Colon (tissue), 2 donors: ENCODE measurements around the gene EXD2.
"Not testable (repeated sequence)": the region's sequence is repeated elsewhere in the genome, so short reads cannot be mapped to it uniquely, and the experiment has no call there.

Source experiments
- FAIRE-seq: peaks from 2 replicates; lab custom pipeline; 2012; peaks lifted over from hg19 to GRCh38; lab: Jason Lieb, UNC
- donor health status: control.
- donor health status: control.

The EXD2 gene

DNA sequence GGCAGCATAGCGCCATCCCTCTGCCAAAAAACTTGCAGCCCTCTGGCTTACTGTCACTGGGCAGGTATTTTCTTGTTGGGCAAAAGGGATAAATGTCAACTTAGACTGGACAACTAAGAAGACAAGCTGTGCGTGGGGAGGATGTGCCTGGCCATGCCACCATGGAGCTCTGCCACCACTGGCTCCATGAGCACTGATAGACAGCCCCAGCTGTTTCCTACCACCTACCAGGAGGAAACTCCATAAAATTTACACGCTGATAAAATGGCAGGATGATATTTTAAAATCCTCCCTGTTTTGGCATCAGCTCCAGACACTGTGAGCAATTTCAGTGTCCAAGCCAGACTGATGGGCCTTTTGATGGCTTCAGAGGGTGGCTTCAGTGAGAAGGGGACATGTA lies 61.6 kb downstream of the EXD2 start:
- FAIRE-seq = no peak

DNA sequence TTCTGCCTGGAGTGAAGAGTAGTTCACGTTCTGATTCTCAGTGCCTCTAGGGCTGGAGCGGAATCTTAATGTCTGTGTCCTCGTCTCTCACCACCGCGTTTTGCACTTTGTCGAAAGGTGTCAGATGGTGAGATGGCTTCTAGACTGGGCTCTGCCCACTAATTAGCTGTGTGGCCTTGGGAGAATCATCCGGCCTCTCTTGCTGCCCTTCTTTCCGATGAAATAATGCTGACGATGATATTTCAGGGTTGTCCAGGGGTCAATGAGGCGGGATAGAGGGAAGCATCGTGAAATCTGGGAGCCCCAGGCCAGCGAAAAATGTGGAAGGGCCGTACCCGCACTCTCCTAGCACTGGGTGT lies 67.8 kb downstream of the EXD2 start:
- no peak for FAIRE-seq

DNA sequence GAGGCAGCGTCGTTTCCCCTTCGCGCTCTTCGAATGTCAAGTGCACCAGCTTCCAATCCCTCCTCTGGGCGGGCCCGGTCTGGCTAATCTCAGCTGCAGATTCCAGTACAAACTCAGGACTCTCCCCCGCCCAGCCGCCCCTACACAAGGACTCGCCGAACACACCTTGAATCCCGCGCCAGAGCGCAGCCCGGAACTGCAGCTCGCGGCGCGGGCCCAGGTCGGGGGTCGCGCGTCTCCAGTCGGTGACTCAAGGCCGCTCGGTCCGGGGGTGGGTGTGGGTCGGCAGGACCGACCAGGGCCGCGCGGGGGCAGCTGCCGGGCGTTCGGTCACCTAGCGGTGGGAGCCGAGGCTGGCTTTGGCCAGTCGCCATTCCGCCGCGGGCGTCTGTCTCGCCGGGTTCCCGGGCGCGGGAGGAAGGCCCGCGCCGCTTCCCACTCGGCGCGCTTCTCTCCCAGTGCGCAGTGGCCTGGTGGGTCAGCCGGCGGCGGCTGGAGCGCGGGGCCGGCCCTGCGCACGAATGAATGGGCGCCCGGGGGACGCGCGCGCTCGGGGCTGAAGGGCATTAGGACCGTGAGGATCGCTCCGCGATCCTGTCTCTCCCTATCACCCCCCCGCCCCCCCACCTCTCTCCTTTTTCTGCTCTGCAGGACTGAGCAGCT lies 68.4 kb downstream of the EXD2 start, which contains the start of gene GALNT16:
GALNT16 (plus strand) TSS at position 632 of the 663 bp plus-strand sequence. CDS start 133 bp downstream, outside the sequence.
- no peak for FAIRE-seq

DNA sequence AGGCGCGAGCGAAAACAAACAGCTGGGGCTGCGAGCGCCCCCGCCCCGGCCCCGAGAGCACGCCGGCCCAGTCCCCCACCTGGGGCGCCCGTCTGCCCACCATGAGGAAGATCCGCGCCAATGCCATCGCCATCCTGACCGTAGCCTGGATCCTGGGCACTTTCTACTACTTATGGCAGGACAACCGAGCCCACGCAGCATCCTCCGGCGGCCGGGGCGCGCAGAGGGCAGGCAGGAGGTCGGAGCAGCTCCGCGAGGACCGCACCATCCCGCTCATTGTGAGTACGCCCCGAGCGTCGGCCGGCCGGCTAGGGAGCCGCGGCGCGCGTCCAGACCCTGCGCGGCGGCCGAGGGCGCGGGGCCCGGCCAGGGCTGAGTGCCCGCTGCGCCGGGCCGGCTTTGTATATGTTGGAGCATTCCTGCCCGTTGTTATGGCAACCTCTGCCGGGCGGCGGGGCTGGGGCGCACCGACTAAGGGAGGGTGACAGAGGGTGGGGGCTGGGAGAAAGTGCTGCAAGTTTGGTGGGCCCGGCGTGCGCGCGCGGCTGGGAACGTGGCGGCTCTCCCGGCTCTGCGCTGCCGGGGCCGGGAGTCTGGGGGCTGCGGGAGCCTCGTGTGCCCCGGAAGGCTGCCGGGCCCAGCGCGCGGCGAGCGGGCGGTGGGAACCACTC lies 69.0 kb downstream of the EXD2 start:
- no peak for FAIRE-seq

DNA sequence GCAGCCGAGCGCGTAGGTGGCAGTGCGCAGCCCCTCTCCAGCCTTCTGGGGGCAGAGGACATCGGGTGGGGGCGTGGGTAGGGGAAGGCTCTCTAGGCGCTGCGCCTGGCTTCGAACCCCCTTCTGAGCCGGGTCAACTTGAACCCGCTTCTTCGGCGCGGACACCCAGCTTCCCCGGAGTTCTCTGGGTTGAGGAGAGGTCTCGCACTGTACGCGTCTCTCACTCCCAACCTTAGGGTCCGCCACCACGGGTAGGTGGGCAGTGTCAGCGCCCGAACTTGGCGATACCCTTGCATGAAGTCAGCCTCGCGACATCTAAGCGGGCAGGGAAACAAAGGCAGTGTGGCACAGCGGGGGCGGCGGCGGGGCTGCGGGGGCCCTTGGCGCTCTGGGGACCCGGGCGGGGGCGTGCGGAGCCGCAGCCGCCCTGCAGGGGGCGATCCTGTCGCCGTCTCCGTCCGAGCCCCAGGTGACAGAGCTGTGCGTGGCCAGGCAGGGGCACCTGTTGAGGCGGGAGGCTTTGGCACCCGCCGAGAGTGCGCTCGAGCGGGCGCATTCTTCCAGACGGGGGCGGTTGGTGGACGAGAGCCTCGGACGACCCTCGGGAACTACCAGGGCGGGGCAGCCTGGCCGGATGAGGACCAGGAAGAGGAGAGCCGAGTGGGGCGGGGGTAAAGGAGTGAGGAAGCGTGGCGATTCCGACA lies 69.7 kb downstream of the EXD2 start:
- FAIRE-seq = no peak

DNA sequence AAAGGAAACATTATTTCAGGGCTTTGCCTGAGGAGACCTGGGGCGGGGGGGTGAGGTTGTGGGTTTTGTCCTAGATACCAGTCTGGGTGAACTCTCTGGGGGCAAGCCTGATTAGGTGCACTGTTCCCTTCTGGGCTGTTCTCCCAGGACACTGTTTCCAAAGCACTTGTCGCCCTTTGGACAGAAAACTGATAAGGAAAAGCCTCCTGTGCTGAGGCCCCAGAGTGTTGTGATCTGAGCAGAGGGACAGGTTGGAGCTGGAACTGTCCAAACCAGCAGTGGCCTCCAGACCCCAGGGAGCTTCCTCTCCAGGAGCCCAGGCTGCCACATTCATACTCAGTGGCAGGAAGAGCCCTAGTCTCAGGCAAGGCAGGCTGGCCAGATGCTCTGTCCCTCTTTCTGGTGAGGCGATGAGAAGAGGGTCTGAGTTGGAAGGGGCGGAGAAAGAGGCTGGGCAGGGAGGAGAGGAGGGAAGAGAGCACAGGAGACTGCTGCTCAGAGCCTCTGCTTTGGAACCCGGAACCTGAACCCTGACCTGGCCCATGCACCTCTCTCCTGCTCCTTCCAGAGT lies 70.5 kb downstream of the EXD2 start:
- FAIRE-seq = no peak

DNA sequence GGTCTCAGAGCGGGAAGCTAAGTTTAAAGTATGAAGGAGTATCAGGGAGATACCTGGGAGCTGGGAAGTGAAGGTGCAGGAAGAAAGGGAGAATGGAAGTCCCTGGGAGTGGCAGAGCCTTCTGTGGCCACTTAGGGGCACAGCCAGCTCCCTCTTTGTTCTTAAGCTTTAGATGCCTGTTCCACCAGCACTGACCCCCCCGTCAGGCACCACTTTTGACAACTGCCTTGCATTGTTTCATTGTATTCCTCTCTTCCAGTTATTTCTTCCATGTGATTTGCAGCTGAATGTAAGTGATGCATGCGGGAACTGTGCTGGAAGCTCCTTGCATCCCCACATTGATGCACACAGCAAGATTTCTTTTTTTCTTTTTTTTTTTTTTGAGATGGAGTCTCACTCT lies 71.2 kb downstream of the EXD2 start:
- no peak for FAIRE-seq

DNA sequence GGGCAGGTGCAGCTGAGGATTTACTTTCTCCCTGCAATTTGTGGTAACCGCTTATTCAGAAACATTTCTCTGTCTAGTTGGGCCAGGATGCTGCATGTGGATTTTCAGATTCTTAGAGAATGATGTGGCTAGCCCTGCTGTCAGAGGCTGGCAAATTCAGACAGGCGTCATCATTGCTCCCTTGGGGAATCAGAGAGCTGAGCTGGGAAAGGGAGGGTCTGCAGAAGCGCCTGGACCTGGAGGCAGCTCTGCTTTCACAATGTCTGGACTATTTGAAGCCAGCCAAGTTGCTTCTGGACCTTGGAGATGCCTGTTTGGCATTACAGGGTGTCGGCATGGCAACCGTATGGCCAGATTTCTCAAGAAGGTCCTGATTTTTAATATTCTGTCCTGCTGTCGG lies 72.1 kb downstream of the EXD2 start:
- no peak for FAIRE-seq

DNA sequence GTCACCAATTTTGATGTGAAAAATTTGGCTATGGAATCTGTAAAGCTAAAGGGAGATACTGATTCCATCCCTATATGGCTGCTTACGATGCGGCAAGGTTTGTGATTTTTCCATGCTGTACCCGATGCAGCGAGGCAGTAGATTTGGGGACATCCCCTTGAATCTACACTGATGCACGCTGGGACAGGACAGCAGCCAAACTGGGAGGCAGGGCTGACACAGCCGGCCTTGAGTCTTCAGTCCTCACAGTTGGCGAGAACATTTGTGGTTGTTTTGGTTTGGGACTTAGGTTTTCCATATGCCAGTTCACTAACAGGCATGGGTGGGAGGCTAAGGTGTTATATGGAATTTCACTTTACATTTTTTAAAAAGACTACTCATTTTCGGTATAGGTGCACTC lies 72.5 kb downstream of the EXD2 start:
- FAIRE-seq = no peak

DNA sequence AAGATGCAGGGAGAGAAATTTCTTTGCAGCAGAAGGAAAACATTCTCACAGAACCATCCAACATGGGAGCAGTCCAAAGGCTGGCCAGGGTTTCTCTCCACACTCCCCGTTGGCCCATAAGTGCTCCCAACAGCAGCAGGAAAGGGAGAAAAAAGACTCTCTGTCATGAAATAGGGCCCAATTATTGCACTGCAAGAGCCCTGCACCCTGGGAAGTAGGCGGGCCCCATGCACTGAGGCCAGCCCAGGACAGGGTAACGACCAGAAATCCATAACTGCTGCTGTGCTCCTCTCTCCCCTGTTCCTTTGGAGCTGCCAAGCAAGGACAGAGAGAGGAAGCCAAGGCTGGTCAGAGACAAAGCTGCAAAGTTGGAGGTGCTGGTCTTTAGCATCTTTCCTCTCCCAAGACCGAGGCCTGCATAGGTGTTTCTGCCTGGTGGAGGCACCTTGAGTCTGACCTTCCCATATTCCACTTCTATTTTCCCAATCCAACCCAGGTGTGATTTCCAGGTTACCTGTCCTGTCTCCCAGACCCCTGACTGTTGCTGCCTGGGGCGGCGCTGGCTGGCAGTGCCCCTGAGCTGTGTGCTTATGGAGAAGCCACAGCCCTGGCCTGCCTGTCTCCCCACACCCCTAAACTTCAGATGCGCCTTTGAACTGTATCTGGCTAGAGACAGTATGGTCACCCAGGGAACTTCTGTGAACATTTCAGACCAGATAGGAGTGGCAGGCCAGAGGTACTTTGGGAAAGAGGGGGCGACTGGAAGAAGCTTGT lies 75.5 kb downstream of the EXD2 start:
- FAIRE-seq = no peak

DNA sequence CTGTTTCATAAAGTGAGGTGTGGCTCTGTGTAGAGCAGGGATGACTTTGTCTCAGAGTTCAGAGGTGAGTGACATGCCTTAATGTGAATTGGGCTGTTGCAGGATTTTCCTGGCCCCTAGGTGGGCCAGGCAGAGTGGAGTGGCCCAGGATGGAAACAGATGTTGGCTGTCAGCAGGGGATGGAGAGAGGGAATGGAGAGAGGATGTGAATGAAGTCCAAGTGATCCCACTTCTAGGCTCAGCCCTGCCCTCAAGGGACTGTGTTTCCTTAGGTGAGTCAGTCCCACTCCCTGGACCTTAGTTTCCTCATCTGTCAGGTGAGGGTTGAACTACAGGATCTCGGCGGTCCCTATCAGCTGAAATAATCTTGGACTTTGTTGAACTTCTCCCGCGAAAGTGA lies 76.2 kb downstream of the EXD2 start:
- no peak for FAIRE-seq

DNA sequence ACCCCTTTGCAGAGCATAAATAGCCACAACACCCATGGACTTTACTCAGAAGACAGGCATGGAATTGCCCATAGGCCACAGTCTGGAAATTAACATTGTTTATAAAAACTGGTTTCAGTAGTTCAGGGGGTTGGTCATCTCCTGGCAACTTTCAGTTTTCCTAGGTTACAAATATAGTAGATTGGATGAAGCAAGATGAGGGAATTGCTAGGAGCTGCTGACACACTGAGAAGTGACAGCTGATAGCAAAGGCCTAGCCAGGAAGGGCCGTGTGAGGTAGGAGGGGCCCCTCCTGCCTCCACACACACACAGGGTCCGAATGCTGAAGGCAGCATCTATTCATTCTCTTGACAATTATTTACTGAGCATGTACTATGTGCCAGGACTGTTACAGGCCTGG lies 76.9 kb downstream of the EXD2 start:
- no peak for FAIRE-seq

DNA sequence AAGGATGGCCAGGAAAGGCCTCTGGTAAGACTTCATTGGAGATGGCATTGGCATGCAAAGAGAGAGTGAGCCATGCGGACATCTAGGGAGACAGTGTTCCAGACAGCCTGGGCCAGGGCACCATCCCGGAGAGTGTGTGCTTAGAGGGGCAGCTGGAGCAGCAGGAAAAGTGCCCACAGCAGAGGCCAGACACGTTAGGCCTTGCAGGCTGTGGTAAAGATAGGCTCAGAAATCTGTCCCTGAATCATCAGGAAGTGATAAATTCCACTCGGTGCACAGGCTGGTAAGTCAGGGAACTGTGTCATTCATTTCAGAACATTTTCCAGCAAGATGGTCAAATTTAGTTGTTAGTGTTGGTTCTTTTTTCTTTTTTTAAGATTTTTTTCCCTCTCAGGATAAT lies 77.5 kb downstream of the EXD2 start:
- no peak for FAIRE-seq

DNA sequence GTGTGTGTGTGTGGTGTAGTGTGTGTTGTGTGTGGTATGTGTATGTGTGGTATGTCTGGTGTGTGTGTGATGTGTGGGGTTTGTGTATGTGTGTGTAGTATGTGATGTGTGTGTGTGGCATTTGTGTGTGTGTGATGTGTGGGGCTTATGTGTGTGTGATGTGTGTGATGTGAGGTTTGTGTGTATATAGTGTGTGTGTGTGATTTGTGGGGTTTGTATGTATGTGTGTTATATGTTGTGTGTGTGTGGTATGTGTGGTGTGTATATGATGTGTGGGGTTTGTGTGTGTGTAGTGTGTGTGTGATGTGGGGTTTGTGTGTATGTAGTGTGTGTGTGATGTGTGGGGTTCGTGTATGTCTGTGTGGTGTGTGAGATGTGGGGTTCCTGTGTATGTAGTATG lies 78.1 kb downstream of the EXD2 start:
- FAIRE-seq = no peak

DNA sequence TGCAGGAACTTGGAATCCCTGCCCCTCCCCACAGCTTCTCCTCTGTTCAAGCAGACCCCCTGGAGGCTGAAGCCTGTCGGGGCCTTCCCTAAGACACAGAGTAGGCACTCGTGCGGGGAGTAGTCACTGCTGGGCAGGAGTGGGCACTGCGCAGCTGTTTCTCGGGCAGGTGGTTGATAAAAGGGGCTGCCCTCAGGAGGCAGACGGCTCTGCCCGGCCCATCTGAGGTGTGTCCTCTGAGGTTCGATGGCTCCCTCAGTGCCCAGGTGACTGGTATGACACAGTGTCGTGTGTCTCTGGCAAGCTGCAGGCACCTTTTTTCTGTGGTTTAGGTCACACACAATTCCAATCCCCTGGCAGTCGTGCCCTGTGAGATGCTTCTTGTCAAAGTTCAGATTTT lies 78.8 kb downstream of the EXD2 start:
- no peak for FAIRE-seq

DNA sequence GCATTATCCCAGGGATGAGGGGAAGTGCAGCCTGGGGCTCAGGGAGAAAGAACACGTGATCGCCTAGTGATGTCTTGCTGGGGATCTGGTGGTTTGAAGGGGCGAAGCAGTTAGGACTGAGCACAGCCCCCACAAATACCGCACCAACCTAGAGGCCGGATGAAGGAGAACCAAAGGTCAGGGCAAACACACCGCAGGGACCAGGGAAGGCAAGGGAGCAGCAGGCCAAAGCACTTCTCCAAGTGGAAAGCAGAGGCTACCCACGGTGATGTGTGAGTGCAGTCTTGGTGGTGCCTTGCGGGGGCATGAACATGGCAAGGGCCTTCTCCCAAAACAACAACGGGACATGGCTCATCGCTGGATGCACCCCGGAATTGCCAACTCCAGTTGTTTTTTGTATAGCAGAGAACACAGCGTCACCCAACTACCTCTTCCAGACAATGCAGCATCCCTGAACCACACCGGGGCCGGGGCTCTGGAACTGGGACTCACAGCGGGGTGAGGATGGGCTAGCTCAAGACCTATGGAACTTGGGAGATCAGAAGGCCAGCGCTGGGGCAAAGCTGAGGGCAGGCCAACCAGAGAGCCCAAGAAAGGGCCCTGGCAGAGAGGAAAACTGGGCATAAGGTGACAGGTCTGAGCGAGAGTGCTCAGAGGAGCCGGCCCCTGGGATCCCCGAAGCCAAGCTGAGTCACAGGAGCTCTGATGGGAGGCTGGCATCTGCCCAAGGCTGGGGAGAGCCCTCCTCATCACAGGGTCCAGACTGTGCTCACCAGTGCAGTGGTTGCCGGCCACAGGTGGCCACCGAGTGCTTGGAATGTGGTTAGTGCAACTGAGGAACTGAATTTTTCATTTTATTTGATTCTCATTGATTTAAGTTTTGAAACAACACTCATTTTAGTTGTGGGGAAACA lies 79.8 kb downstream of the EXD2 start:
- FAIRE-seq = no peak

DNA sequence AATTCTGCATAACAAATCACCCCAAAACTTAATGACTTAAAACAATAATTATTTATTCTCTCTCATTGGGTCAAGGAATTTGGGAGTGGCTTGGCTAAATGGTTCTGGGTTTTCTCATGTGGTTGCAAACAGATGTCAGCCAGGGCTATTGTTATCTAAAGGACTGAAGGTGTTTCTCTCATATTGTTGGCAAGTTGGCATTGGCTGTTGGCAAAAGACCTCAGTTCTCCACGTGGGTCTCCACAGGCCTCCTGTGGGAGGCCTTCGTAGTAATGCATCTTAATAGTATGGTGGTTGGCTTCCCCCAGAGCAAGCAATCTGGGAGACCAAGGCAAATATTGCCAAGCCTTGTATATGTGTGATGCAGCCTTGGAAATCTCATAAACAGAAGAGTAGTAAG lies 83.0 kb downstream of the EXD2 start:
- FAIRE-seq = no peak

DNA sequence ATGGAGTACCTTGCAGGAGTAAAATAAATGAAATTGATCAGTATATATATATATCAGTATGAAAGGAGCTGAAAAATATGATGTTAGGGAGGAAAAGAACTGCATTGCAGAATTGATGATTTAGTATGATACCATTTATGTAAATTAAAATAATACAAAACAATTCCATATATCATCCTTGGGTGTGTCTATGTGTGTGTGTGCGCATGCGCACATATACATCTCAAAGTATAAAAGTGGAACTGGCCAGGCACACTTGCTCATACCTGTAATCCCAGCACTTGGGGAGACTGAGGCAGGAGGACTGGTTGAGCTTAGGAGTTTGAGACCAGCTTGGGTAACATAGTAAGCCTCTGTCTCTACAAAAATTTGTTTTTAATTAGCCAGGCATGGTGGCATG lies 84.0 kb downstream of the EXD2 start:
- no peak for FAIRE-seq

DNA sequence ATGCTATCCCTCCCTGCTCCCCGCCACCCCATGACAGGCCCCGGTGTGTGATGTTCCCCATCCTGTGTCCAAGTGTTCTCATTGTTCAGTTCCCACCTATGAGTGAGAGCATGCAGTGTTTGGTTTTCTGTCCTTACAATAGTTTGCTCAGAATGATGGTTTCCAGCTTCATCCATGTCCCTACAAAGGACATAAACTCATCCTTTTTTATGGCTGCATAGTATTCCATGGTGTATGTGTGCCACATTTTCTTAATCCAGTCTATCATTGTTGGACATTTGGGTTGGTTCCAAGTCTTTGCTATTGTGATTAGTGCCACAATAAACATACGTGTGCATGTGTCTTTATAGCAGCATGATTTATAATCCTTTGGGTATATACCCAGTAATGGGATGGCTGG lies 86.1 kb downstream of the EXD2 start:
- FAIRE-seq = not testable (repeated sequence)

DNA sequence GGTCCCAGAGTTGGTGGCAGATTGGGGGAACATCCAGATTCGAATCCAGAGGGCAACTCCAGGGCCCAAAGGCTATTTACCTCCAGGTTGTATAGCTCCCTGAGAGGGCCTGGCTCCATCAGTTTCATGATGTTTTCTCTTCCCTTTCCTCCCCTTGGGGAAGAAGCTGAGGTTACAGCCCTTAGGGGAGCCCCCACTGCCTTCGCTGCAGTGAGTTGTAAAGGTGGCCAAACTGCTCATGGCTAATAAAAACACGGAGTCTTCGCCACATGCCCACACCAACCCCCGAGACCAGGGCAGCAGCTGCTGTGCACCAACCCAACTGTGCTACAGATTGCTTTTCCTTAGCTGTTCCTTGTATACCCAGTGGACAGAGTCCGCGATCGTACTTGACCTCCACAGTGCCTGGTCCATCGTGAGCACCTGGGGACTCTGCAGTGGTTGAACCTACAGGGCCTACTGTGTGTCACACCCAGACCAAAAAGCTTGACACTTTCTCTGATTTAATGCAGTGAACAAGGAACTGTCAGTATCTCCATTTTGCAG lies 89.5 kb downstream of the EXD2 start:
- no peak for FAIRE-seq
